C4-2B (cell line): ENCODE measurements around the gene SREBF2.

Experiments
- ZFX ChIP-seq: fragments of 450-650 bp; IDR thresholded peaks from 2 replicates; pipeline ENCODE4 v1.6.1; 2017
- TF ChIP-seq, protein P1 (sequence below): fragments of 450-650 bp; conservative IDR thresholded peaks from 2 replicates; pipeline ENCODE4 v1.5.1; 2017; ENCODE audit warnings: mild to moderate bottlenecking

DNA sequence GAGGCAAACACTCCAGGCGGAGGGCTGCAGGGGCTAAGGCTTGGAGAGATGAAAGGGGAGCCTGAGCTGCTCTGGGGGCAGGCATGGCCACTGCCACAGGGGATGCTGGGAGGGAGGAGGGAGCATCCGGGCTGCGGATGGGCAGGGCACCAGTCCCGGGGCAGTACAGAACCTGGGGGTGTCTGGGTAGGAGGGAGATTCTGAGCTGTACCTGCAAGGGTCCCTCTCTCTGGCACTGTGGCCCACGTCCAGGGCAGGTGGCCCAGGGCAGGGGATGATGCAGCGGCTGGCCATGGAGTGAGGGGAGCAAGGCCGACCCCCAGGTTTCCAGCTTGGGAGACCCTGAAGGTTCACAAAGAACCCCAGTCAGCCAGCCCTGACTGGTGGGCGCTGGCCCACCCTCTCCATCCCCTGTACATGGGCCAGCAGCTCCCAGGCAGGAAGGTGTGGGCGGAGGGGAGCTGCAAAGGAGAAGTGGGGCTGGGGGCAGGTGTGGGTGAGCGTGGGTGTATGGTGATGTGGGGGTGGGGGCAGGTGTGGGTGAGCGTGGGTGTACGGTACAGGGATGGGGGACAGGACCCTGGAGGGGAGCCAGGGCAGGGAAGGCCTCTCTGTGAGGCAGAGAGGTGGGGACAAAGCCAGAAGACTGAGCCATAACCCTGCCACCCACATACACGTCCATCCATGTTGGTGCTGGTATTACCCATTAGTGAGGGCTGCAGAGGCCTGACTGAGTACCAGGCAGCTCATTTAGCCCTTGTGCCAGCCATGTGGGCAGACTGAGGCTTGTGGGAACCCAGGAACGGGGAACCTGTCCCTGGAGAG lies 95.9 kb downstream of the SREBF2 start:
- TF ChIP-seq, protein P1, sequence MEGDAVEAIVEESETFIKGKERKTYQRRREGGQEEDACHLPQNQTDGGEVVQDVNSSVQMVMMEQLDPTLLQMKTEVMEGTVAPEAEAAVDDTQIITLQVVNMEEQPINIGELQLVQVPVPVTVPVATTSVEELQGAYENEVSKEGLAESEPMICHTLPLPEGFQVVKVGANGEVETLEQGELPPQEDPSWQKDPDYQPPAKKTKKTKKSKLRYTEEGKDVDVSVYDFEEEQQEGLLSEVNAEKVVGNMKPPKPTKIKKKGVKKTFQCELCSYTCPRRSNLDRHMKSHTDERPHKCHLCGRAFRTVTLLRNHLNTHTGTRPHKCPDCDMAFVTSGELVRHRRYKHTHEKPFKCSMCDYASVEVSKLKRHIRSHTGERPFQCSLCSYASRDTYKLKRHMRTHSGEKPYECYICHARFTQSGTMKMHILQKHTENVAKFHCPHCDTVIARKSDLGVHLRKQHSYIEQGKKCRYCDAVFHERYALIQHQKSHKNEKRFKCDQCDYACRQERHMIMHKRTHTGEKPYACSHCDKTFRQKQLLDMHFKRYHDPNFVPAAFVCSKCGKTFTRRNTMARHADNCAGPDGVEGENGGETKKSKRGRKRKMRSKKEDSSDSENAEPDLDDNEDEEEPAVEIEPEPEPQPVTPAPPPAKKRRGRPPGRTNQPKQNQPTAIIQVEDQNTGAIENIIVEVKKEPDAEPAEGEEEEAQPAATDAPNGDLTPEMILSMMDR = no peak
- TF ChIP-seq ZFX = no peak
